Measurements from ENCODE around the gene PLA2G4D.

GRCh38 chr15:42060797-42061196, 33.6 kb downstream of the PLA2G4D start:
- TF ChIP-seq CTCF (IDR thresholded peaks at IDR 0.05), result no peak
- no peak for TF ChIP-seq POLR2A (IDR thresholded peaks at IDR 0.05)
- no peak for TF ChIP-seq POLR2AphosphoS5 (IDR thresholded peaks at IDR 0.05)
- TF ChIP-seq EP300 (IDR thresholded peaks at IDR 0.05), result no peak
